HG03520 (cell line): Measurements from ENCODE around the gene ORC3.

Experiments used
- ATAC-seq: cut with Tn5 transposase; IDR thresholded peaks from one replicate; pipeline ENCODE4 v1.9.1; 2021; ENCODE audit warnings: mild to moderate bottlenecking, moderate library complexity; ENCODE audit not compliant: unreplicated experiment

ORC3 gene

GRCh38 chr6:87589693-87590416 is at the start of gene ORC3, which contains the start of gene RARS2:
ORC3 (plus strand) TSS chr6:87590135; CDS start chr6:87590169, 34 bp downstream.
RARS2 (minus strand) TSS chr6:87589987; CDS start chr6:87589957, 30 bp downstream.
- peak; percentile 100 for ATAC-seq

DNA sequence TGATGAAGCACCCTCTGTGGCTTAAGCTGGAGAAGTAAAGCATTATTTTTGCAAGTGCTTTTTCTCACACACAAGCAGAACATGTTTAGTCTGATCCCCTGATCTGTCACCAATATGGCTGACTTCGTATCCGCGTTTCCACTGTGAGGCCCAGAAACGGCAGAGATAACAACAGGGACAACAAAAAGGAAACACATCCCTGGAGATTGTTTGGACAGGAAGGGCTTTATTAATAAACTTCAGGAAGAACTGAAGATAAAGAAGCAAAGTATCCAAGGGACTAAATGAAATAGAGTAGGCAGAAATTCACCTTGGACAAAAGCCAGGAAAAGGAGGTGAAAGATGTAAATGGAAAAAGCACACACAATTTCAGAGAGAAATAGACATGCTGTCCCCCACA is 49.4 kb upstream of the ORC3 start:
- ATAC-seq = no peak

- no peak for ATAC-seq
These were observed 48.9 kb upstream of the ORC3 start for GRCh38 chr6:87541041-87541440.

DNA sequence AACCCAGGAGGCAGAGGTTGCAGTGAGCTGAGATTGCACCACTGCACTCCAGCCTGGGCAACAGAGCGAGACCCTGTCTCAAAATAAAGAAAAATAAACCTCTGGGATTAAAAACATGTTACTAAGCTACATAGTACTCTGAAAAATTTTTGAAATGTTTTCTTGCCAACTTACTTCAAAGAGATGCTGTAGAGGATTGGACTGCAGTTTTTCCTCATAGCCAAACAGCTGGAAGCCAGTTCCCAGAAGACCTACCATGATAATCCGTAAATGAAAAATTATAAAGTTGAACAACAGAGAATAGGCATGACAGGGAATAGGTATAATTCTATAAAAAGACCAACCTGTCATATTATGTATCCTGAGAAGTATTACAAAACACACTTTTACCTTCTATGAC is 48.2 kb upstream of the ORC3 start:
- ATAC-seq = no peak

DNA sequence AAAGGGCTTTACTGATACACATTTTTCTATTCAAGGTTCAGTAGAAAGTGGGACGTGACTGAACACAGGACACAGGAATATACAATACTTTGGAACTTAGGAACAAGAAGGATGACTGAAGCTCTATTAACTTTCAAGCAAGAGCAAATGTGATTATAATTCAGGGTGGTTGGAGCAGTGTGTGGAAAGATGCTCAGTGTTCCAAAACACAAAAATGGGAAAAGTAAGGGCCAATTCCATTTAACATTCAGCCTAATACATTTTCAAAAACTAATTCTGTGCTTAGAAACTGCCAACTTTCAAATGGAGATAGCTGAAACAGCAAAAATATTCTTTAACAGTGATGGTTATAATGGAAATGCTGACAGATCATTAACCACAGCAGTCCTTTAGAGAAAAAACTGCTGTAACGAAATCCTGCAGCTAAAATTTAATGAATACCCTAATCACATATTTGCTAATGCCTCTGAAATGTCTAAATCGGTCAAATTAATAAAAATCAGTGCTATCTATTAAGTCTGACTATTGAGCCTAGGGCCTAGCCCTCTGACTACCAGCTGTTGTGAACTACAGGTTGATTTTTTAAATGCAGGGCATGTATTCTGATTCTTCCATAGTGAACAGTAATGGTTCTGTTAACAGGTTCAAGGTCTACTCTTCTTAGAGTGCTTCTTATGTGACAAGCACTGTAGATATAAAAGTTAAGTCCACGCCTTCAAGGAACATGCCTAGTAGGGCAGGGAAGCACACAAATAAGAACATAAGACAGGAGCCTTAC is 46.0 kb upstream of the ORC3 start:
- ATAC-seq = no peak

- no peak for ATAC-seq
These were observed 45.5 kb upstream of the ORC3 start for GRCh38 chr6:87544474-87544735.

- ATAC-seq = no peak
These were observed 38.1 kb upstream of the ORC3 start for GRCh38 chr6:87551799-87552198.

GRCh38 chr6:87553159-87553765 is 36.7 kb upstream of the ORC3 start:
- no peak for ATAC-seq

DNA sequence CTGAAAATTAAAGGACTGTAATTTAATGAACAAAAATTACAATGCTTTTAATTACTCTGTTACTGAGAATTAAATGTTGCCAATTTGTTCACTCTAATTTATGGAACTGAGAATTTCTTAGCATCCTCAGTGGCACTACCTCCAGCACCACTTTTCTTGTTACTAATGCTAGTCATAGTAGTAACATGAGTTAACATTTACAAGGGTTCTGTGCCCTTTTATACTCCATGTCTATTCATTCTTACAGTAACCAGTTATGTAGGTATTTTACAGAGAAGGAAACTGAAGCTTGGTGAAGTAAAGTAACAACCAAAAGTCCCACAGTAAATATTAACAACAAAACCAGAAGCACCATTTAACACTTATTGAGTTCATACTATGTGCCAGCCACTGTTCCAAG is 34.4 kb upstream of the ORC3 start:
- ATAC-seq = no peak

DNA sequence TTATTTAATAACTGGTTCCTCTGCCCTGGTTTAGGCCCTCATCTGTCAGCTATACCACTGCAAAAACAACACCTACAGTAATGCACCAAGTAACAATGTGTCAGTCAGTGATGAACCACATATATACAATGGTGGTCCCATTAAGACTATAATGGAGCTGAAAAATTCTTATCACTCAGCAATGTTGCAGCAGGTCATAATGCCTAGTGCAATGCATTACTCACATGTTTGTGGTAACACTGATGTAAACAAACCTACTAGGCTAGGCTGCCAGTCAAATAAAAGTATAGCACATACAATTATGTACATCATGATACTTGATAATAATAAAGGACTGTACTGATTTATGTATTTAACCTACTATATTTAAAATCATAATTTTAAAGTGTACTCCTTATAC is 31.5 kb upstream of the ORC3 start:
- ATAC-seq = no peak

DNA sequence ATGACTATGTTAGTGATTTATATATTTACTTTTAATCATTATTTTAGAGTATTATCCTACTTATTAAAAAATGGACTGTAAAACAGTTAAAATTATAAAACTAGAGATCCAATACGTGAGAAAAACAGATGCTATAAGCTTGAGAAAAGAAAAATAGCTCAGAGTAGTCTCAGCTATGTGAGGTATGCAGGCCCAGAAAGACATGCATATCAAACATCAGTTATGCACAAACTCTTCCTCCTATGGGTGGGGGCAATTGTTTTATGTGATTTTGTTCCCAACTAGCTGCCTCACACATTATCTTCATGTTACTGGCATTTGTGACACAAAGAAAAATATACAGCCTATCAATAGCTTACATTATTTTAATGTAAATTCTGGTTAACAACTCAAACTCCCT is 28.9 kb upstream of the ORC3 start:
- no peak for ATAC-seq

DNA sequence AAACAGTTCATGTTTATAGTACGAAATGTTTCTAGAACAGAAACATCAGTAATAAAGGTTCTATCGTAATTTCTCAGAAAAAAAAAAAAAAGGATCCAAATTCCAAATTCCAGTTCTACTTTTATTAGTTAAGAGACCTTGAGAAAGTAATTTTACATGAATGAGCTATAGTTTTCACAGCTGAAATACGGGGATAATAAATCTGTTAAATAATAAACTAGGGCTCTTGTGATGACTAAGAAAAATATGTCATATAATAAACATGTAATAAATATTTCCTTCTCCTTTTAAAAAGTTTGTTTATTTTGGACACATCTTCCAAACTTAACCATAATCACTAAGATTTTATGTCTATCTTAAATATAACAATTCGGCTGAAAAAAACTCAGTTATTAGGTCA is 17.9 kb upstream of the ORC3 start:
- ATAC-seq = no peak

- ATAC-seq = no peak
These were observed 17.1 kb upstream of the ORC3 start for GRCh38 chr6:87572883-87573282.

GRCh38 chr6:87573307-87574024 is 16.5 kb upstream of the ORC3 start:
- ATAC-seq = no peak

GRCh38 chr6:87574237-87574804 is 15.6 kb upstream of the ORC3 start:
- ATAC-seq = no peak

DNA sequence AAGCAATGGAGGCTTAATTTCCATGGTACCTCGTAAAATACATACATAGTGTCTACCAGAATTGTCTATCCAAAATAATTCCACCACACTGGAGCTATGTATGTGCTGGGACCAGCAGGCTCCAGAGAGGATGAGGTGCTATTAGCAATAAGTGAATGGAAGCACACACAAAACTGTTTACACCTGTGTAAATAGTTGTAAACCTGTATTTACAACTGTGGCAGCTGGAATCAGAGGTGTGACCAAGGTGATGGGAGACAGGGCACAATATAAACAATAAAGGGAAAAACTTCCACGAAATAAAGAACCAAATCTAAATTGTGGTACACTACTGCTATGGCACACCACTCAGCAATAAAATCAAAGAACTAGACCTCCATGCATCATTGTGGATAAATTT is 14.5 kb upstream of the ORC3 start:
- ATAC-seq = no peak

GRCh38 chr6:87583822-87584221 is 6.1 kb upstream of the ORC3 start:
- no peak for ATAC-seq

- no peak for ATAC-seq
These were observed 3.4 kb upstream of the ORC3 start for GRCh38 chr6:87586371-87587077.

DNA sequence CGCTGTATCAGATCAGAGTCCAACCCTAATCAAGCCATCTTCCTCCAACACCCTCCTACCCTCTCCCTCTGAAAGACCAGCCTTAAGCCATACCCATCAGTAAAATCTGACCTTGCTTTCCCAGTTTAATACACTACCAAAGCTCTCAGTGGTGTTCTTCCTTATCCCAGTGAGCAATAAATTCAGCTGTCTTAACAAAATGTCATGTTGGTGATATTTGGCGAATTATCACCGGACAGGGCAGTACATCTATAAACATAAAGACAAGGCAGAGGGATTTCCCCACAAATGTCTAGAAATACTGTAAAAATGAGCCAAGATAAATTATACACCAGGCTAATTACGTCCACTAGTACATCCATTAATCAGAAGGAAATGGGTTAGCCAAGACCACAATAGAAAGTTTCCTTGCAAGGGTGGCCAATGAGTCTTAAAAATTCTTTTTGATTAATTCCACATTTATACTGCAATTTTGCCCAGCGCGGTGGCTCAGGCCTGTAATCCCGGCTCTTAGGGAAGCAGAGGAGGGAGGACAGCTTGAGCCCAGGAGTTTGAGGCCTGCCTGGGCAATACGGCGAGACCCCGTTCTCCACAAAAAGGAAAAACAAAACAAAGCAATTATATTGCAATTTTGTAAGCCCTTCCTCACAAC is 1.1 kb upstream of the ORC3 start:
- ATAC-seq = no peak

- no peak for ATAC-seq
These were observed 514 bp downstream of the ORC3 start for GRCh38 chr6:87590417-87590880.
